Measurements from ENCODE around the gene SLC39A10. TPM values are rescaled to one million over a fixed set of nuclear protein-coding genes. Genes with fewer than 3 reads are reported as not detected.

SLC39A10 gene, protein sequence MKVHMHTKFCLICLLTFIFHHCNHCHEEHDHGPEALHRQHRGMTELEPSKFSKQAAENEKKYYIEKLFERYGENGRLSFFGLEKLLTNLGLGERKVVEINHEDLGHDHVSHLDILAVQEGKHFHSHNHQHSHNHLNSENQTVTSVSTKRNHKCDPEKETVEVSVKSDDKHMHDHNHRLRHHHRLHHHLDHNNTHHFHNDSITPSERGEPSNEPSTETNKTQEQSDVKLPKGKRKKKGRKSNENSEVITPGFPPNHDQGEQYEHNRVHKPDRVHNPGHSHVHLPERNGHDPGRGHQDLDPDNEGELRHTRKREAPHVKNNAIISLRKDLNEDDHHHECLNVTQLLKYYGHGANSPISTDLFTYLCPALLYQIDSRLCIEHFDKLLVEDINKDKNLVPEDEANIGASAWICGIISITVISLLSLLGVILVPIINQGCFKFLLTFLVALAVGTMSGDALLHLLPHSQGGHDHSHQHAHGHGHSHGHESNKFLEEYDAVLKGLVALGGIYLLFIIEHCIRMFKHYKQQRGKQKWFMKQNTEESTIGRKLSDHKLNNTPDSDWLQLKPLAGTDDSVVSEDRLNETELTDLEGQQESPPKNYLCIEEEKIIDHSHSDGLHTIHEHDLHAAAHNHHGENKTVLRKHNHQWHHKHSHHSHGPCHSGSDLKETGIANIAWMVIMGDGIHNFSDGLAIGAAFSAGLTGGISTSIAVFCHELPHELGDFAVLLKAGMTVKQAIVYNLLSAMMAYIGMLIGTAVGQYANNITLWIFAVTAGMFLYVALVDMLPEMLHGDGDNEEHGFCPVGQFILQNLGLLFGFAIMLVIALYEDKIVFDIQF
- total RNA-seq (99.3 and 99.8 TPM in 2 replicates), polyA plus RNA-seq (18.6 and 23.0 TPM in 2 replicates), polyA minus RNA-seq (30.1 and 41.7 TPM in 2 replicates)
- total RNA-seq (2013): 118 TPM

DNA sequence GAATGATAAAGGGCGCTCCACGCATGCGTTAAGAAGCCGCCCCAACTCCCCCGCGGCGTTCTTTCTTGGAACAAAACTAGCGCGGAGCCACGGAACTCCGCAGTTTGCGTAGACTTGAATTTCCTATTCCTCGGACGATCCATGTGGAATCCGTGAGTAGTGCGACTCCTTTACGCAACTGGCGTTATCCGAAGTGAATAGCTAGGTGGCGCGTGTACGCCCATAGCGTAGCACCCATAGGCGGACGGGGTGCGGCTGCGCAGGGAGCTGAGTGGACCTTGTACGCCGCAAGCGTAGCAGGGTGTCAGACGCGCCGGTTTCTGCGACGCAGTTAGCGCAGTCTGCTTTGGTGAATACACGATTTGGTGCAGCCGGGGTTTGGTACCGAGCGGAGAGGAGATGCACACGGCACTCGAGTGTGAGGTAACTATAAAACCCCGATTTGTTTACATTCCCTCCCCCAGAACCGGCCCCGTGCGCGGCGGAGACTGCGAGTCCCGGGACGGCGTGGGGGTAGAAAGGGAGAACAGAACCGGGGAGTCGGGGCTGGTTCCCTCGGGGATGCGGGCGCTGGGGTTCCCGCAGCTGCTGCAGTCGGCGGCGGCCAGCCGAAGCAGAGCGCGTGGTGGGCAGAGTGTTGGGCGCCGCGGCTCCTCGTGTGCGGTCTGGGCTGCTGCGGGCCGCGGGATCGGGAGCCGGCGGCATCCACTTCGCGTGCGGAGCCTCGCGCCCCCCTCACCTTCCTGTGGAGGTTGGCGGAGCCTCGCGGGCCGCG is at the start of gene SLC39A10:
Gene SLC39A10 (plus strand): TSS at position 368 of the 775 bp plus-strand sequence. CDS start 22,817 bp downstream, outside the sequence.
- Histone ChIP-seq H3K36me3 (replicated peaks in 1 of 2; ENCODE audit: control extremely low read depth in 1 of 2, control insufficient read depth in 1 of 2, extremely low read depth in 1 of 2, insufficient read depth in 2 of 2, low read length in 1 of 2) (peaks cover 0 to 3% of the 10 kb centered on the region in 2 experiments), H3K9me3 (ENCODE audit: control extremely low read depth in 1 of 3, control insufficient read depth in 2 of 3, insufficient read depth in 1 of 3, low read length in 2 of 3) (no peaks in the 10 kb centered on the region), H3K4me2 (replicated peaks; ENCODE audit: low read depth, low read length, poor library complexity, severe bottlenecking) (peak within 1 kb of the TSS; percentile 86), H3K9ac (ENCODE audit: low read length) (peak within 1 kb of the TSS; percentile 98), H3K79me2 (ENCODE audit: control insufficient read depth, insufficient read depth, low read length) (peaks cover 58% of the 10 kb centered on the region), H3K4me3 (ENCODE audit: control extremely low read depth in 1 of 5, extremely low read depth in 1 of 5, insufficient read depth in 1 of 5, low read depth in 2 of 5, low read length in 4 of 5) (peak within 1 kb of the TSS; percentile 87 to 96 (median 93)), H3K27ac (ENCODE audit: low read length in 2 of 2) (peak within 1 kb of the TSS; percentile 98 to 99), H4K20me1 (ENCODE audit: control insufficient read depth, insufficient read depth, low read length, poor library complexity, severe bottlenecking) (no peaks in the 10 kb centered on the region), H3K27me3 (replicated peaks in 1 of 4; ENCODE audit: control extremely low read depth in 1 of 4, control insufficient read depth in 3 of 4, insufficient read depth in 4 of 4, low read length in 3 of 4) (no peaks in the 10 kb centered on the region), H2AFZ (ENCODE audit: insufficient read depth, low read depth, low read length, poor library complexity, severe bottlenecking) (peak within 1 kb of the TSS; percentile 88), H3K4me1 (ENCODE audit: control insufficient read depth in 2 of 2, insufficient read depth in 2 of 2, low read length in 2 of 2) (peaks cover 30 to 39% of the 10 kb centered on the region in 2 donors)
- peak within 1 kb of the TSS; percentile 100 for H3K4me3 Mint-ChIP-seq
- intact Hi-C loops (cut with micrococcal nuclease): loop anchor here (1.0 to 2.0 kb wide), 5 partner anchors 98 to 584 kb away; partner anchors contain the start of genes DNAH7 and STK17B
- peak; percentile 86 for ATAC-seq (ENCODE audit: low read depth)
- peak; percentile 100 for DNase-seq
- H3K27ac Mint-ChIP-seq: peak within 1 kb of the TSS; percentile 99
- H3K9me3 Mint-ChIP-seq (ENCODE audit: insufficient read depth): no peaks in the 10 kb centered on the region
- TF ChIP-seq EZH2 (IDR thresholded peaks at IDR 0.05; ENCODE audit: borderline replicate concordance, insufficient read depth, low read depth, low read length, poor library complexity, severe bottlenecking): no peak
- TF ChIP-seq, protein P1, sequence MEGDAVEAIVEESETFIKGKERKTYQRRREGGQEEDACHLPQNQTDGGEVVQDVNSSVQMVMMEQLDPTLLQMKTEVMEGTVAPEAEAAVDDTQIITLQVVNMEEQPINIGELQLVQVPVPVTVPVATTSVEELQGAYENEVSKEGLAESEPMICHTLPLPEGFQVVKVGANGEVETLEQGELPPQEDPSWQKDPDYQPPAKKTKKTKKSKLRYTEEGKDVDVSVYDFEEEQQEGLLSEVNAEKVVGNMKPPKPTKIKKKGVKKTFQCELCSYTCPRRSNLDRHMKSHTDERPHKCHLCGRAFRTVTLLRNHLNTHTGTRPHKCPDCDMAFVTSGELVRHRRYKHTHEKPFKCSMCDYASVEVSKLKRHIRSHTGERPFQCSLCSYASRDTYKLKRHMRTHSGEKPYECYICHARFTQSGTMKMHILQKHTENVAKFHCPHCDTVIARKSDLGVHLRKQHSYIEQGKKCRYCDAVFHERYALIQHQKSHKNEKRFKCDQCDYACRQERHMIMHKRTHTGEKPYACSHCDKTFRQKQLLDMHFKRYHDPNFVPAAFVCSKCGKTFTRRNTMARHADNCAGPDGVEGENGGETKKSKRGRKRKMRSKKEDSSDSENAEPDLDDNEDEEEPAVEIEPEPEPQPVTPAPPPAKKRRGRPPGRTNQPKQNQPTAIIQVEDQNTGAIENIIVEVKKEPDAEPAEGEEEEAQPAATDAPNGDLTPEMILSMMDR (IDR thresholded peaks at IDR 0.05): no peak
- no peaks in the 10 kb centered on the region for H3K27me3 Mint-ChIP-seq
- ChIA-PET CTCF (interaction anchor here (0.6 to 5.7 kb wide), 14 partner anchors 9 to 411 kb away, joined by 3 to 192 read pairs (median 4); no protein-coding TSS in a partner anchor), POLR2A (interaction anchor here (0.7 to 2.5 kb wide), 11 partner anchors 10 to 159 kb away, joined by 3 to 63 read pairs (median 6); no protein-coding TSS in a partner anchor)
- WGBS (ENCODE audit: insufficient coverage): under 1% methylated on average over 74 of the region's 85 CpGs
- peaks cover 55% of the 10 kb centered on the region for H3K4me1 Mint-ChIP-seq
